Measurements from ENCODE around the gene PRDM11.

The PRDM11 gene

DNA sequence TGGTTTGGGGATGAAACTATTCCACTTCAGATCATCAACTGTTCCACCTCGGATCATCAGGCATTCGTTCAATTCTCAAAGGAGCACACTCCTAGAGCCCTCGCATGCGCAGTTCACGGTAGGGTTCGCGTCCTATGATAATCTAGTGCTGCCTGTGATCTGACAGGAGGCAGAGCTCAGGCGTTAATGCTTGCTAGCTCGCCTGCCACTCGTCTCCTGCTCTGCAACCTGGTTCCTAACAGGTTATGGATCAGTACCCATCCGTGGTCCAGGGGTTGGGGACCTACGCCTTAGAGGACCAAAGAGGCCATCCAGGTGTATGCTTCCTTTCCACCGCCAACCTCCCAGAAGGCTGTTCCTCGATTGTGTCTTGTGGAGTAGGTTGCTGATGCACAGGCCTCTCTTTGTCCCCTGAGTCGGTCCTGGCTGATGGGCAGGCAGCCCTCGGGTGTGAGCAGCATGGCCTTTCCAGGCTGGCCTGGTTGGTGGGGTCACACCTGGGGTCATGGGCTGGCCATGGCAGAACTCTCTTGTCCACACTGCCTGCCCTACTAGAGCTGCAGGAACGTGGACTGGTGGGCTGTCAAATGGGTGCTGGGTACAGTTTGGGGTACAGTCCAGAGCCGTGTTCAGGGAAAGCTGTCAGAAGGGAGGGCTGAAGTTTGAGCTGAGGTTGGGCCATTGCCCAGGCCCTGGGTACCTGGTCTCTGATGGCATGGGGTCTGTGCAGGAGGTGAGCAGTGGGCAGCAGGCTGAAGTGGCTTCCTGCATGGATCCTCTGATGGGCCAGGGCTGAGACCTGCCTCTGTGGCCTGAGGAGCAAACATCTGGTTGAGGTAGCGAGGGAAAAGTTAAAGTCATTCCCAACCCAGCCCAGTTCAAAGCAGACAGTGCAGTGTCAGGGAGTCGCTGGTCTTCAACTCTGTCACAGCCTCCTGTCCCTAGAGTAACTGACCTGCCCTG, 11.1 kb downstream of the PRDM11 start:
- Histone ChIP-seq H3K36me3 (ENCODE audit: insufficient read depth, low read length) (no peaks in the 10 kb centered on the region), H3K9ac (ENCODE audit: low read length) (no peak overlapping the region), H3K4me3 (ENCODE audit: low read depth, low read length, poor library complexity, severe bottlenecking) (no peak overlapping the region), H2AFZ (ENCODE audit: low read length) (no peak overlapping the region), H3K27ac (ENCODE audit: low read depth, low read length, poor library complexity, severe bottlenecking) (no peak overlapping the region), H3K4me2 (ENCODE audit: low read length) (no peak overlapping the region), H3K9me3 (ENCODE audit: low read length) (no peaks in the 10 kb centered on the region), H3K4me1 (ENCODE audit: insufficient read depth, low read length, severe bottlenecking) (no peaks in the 10 kb centered on the region), H3K27me3 (ENCODE audit: insufficient read depth, low read length) (no peaks in the 10 kb centered on the region), H3F3A (ENCODE audit: insufficient read depth, low read length) (no peaks in the 10 kb centered on the region), H4K20me1 (ENCODE audit: insufficient read depth, low read length) (no peaks in the 10 kb centered on the region), H3K79me2 (ENCODE audit: insufficient read depth, low read length) (no peaks in the 10 kb centered on the region), H3K9me2 (ENCODE audit: low read depth, low read length) (no peaks in the 10 kb centered on the region)
- TF ChIP-seq EZH2 (IDR thresholded peaks at IDR 0.05; ENCODE audit: borderline replicate concordance, low read length) = no peak
- TF ChIP-seq, protein P1, sequence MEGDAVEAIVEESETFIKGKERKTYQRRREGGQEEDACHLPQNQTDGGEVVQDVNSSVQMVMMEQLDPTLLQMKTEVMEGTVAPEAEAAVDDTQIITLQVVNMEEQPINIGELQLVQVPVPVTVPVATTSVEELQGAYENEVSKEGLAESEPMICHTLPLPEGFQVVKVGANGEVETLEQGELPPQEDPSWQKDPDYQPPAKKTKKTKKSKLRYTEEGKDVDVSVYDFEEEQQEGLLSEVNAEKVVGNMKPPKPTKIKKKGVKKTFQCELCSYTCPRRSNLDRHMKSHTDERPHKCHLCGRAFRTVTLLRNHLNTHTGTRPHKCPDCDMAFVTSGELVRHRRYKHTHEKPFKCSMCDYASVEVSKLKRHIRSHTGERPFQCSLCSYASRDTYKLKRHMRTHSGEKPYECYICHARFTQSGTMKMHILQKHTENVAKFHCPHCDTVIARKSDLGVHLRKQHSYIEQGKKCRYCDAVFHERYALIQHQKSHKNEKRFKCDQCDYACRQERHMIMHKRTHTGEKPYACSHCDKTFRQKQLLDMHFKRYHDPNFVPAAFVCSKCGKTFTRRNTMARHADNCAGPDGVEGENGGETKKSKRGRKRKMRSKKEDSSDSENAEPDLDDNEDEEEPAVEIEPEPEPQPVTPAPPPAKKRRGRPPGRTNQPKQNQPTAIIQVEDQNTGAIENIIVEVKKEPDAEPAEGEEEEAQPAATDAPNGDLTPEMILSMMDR (IDR thresholded peaks at IDR 0.05; ENCODE audit: low read length) = no peak

DNA sequence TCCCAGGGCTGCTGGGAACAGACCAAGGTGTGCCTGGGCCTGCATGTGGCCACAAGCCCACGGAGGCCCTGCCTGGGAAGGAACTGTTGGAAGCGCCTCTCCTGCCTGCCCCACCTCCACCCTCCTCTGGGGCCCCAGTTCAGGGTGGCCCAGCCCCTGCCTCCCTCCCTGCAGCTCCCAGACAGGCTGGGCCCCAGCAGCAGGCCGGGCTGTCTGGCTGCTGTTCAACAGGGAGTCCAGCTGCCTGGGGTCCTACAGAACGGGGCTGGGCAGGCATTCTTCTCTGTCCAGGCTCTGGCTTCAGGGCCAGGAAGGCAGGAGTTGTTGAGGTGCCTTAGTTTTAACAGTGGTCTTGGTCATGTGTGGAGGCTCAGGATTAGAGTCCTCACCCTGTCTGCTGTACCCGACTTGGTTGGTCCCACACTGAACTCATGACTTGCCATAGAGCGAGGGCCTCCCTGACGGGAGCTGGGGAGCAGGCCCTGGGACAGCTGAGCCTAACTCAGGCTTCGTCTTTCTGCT, 11.8 kb downstream of the PRDM11 start:
- Histone ChIP-seq H4K20me1 (ENCODE audit: insufficient read depth, low read length) (no peaks in the 10 kb centered on the region), H3K27me3 (ENCODE audit: insufficient read depth, low read length) (no peaks in the 10 kb centered on the region), H3K9me3 (ENCODE audit: low read length) (no peaks in the 10 kb centered on the region), H2AFZ (ENCODE audit: low read length) (no peak overlapping the region), H3K36me3 (ENCODE audit: insufficient read depth, low read length) (no peaks in the 10 kb centered on the region), H3K9me2 (ENCODE audit: low read depth, low read length) (no peaks in the 10 kb centered on the region), H3K79me2 (ENCODE audit: insufficient read depth, low read length) (no peaks in the 10 kb centered on the region), H3K4me1 (ENCODE audit: insufficient read depth, low read length, severe bottlenecking) (no peaks in the 10 kb centered on the region), H3F3A (ENCODE audit: insufficient read depth, low read length) (no peaks in the 10 kb centered on the region), H3K27ac (ENCODE audit: low read depth, low read length, poor library complexity, severe bottlenecking) (no peak overlapping the region), H3K9ac (ENCODE audit: low read length) (no peak overlapping the region), H3K4me2 (ENCODE audit: low read length) (no peak overlapping the region), H3K4me3 (ENCODE audit: low read depth, low read length, poor library complexity, severe bottlenecking) (no peak overlapping the region)
- TF ChIP-seq, protein P1 (IDR thresholded peaks at IDR 0.05; ENCODE audit: low read length) = no peak
- no peak for TF ChIP-seq EZH2 (IDR thresholded peaks at IDR 0.05; ENCODE audit: borderline replicate concordance, low read length)

DNA sequence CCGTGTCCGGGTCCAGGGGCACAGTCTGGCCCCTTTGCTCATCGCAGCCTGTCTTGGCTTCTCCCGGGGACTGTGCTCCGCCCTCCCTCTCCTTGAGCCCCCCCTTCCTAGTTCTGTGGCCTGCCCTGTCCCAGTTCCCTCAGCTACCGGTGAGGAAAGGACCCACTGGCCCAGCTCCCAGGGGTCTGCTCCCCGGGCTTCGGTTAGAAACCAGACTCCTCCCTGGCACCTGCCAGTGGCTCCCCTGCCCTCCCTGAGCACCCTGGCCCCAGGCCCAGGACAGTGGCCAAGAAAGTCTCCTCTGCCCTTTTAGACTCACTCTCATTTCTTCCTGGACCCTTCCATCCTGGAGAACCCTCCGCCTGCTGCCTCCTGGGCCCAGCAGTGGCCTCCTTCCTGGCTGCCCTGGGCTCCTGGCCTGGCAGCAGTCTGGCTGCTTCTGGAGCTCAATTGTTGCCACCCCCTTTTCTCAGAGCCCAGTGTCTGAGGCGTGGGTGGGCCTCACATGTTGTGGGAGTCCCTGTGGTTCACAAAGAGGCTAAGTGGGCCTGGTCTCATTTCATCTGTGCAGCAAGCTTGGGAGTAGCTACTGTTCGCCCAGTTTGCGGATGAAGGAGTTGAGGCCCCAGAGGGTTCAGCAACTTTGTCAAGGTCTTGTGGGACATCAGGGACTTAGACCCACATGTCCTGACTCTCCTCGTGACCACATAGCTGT, 12.6 kb downstream of the PRDM11 start:
- H2AFZ ChIP-seq (ENCODE audit: low read length) = no peak overlapping the region
- H3K79me2 ChIP-seq (ENCODE audit: insufficient read depth, low read length) = no peaks in the 10 kb centered on the region
- no peaks in the 10 kb centered on the region for H3K27me3 ChIP-seq (ENCODE audit: insufficient read depth, low read length)
- H3K4me3 ChIP-seq (ENCODE audit: low read depth, low read length, poor library complexity, severe bottlenecking) = no peak overlapping the region
- H3K9me2 ChIP-seq (ENCODE audit: low read depth, low read length) = no peaks in the 10 kb centered on the region
- no peak overlapping the region for H3K9ac ChIP-seq (ENCODE audit: low read length)
- H3F3A ChIP-seq (ENCODE audit: insufficient read depth, low read length) = no peaks in the 10 kb centered on the region
- H4K20me1 ChIP-seq (ENCODE audit: insufficient read depth, low read length) = no peaks in the 10 kb centered on the region
- H3K9me3 ChIP-seq (ENCODE audit: low read length) = no peaks in the 10 kb centered on the region
- no peak overlapping the region for H3K4me2 ChIP-seq (ENCODE audit: low read length)
- TF ChIP-seq EZH2 (IDR thresholded peaks at IDR 0.05; ENCODE audit: borderline replicate concordance, low read length) = no peak
- TF ChIP-seq, protein P1 (IDR thresholded peaks at IDR 0.05; ENCODE audit: low read length) = no peak
- no peaks in the 10 kb centered on the region for H3K36me3 ChIP-seq (ENCODE audit: insufficient read depth, low read length)
- H3K27ac ChIP-seq (ENCODE audit: low read depth, low read length, poor library complexity, severe bottlenecking) = no peak overlapping the region
- no peaks in the 10 kb centered on the region for H3K4me1 ChIP-seq (ENCODE audit: insufficient read depth, low read length, severe bottlenecking)

Measured in OCI-LY1 (cell line).